ENCODE results near the gene IFNB1. TPM values are rescaled to one million over a fixed set of nuclear protein-coding genes. Genes with fewer than 3 reads are reported as not detected.

IFNB1 gene
- total and polyA plus RNA-seq, 11 donors, result not detected

DNA sequence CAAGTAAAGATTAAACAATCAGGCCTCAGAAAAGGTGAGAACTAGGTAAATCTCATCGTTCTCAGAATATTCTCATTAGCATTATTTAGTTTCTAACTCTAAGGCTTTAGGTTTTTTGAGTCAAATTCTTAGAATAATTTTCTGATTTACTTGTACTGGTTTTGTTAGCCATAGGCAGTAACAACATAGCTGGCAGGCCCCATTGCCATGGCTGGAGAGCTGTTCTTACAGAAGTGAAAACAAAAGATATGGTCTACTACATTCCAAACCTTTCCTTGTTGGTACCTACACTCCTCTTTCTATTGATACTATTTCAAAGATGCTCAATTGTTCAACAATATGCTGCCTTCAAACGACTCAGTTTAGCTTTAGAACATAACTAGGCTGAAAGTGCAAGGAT is 36.6 kb upstream of the IFNB1 start:
- Histone ChIP-seq H3K9me3 (no peaks in the 10 kb centered on the region), H3K27ac (no peak overlapping the region), H3K4me3 (no peak overlapping the region), H3K36me3 (no peaks in the 10 kb centered on the region), H3K27me3 (no peaks in the 10 kb centered on the region), H3K4me1 (peaks cover 0 to 5% (median 0%) of the 10 kb centered on the region in 12 donors)
- 70 to 76% (median 72%) methylated on average over 2 of the region's 2 CpGs for WGBS, 4 donors
- ATAC-seq (no peak), DNase-seq (no peak)
- TF ChIP-seq POLR2A (IDR thresholded peaks at IDR 0.05), result no peak
- TF ChIP-seq, protein P1, sequence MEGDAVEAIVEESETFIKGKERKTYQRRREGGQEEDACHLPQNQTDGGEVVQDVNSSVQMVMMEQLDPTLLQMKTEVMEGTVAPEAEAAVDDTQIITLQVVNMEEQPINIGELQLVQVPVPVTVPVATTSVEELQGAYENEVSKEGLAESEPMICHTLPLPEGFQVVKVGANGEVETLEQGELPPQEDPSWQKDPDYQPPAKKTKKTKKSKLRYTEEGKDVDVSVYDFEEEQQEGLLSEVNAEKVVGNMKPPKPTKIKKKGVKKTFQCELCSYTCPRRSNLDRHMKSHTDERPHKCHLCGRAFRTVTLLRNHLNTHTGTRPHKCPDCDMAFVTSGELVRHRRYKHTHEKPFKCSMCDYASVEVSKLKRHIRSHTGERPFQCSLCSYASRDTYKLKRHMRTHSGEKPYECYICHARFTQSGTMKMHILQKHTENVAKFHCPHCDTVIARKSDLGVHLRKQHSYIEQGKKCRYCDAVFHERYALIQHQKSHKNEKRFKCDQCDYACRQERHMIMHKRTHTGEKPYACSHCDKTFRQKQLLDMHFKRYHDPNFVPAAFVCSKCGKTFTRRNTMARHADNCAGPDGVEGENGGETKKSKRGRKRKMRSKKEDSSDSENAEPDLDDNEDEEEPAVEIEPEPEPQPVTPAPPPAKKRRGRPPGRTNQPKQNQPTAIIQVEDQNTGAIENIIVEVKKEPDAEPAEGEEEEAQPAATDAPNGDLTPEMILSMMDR (IDR thresholded peaks at IDR 0.05), result no peak
- intact Hi-C loops (cut with DNase I), result loop anchor here (5.0 to 10.0 kb wide), 19 partner anchors 42 to 1640 kb away; partner anchors contain the start of genes MLLT3 (in 2 of the 10) and HACD4 (in 1 of the 10)

DNA sequence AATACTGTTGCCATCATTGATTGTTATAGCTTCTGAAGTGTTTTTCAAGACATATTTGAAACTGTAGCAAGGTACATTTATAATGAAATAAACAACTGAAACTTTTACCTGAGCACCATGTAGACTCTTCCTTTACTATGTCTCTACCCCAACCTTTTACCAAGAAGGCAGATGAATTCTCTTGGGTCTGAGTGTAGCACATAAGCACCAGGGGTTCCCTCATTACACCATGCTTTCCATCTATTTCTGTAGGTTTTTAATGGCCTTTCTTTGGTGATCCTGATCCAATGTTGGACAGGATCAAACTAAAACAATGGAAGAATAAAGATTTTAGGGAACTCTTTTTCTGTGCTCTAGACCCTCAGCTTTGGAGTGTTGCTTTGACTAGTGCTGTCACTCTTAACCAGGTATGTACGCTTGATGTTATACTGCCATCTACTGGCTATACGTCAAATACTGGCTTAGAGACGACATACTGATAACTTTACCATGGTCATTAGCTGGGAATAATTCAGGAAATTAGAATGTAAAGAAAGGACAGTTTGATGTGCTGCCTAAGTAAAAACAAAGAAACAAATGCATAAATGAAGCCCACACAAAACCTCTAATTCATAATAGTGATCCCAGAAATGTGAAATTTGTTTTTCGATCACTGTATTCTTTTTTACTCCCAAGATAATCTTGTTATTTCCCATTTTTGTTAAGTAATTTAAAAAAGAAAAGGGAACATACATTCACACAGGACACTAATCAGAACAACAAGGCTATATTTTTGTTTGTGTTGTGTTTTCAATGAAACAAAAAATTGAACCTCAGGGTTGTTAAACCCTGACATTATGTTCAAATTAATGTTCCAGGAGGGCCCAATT is 33.2 kb upstream of the IFNB1 start:
- H3K36me3 ChIP-seq, result no peaks in the 10 kb centered on the region
- no peak for TF ChIP-seq POLR2A (IDR thresholded peaks at IDR 0.05)
- TF ChIP-seq, protein P1 (IDR thresholded peaks at IDR 0.05), result peak; percentile 73 to 90 (median 85)
- intact Hi-C loops (cut with DNase I), result loop anchor here (1.0 to 10.0 kb wide), 21 partner anchors 39 to 1636 kb away; partner anchors contain the start of genes MLLT3 (in 2 of the 10) and HACD4 (in 1 of the 10)
- ATAC-seq (peak in 3 of 4 donors; percentile 79 to 82 (median 80)), DNase-seq (no peak)
- no peaks in the 10 kb centered on the region for H3K27me3 ChIP-seq
- H3K27ac ChIP-seq, result no peak overlapping the region
- H3K4me1 ChIP-seq, result no peaks in the 10 kb centered on the region
- no peak overlapping the region for H3K4me3 ChIP-seq
- H3K9me3 ChIP-seq, result no peaks in the 10 kb centered on the region
- WGBS, 4 donors, result 24 to 25% (median 25%) methylated on average over 4 of the region's 4 CpGs

DNA sequence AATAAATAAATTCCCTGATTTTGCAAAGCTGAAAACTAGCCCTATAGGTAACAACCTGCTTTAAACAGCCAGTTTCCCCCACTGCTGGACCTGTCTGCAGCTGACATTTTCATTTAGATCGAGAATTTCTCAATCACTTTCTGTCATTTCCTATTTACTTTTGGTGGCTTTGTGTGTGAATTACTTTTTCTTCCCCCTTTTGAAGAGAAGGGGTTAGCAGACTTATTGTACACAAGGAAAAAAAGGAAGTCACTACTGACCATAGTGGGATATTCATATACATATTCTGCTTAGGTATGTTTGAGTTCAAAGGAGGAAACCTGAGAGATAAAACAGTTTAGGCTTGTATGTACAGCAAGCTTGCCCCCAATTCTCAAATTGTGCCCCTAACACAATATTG is 27.0 kb upstream of the IFNB1 start:
- WGBS, 4 donors, result 55 to 70% (median 61%) methylated on average over 1 of the region's 1 CpG
- no peak for DNase-seq
- TF ChIP-seq, protein P1 (IDR thresholded peaks at IDR 0.05), result no peak
- no peak for TF ChIP-seq POLR2A (IDR thresholded peaks at IDR 0.05)
- no peak overlapping the region for H3K27ac ChIP-seq
- no peaks in the 10 kb centered on the region for H3K27me3 ChIP-seq
- ATAC-seq, result no peak
- intact Hi-C loops (cut with DNase I), result loop anchor here in 7 of 10 donors (5.0 to 10.0 kb wide), 11 partner anchors 67 to 1180 kb away; partner anchors contain the start of genes HACD4 (in 2 of the 7) and MLLT3 (in 2 of the 7)
- peaks cover 0 to 11% (median 0%) of the 10 kb centered on the region in 12 donors for H3K4me1 ChIP-seq
- no peaks in the 10 kb centered on the region for H3K36me3 ChIP-seq
- no peaks in the 10 kb centered on the region for H3K9me3 ChIP-seq
- H3K4me3 ChIP-seq, result no peak overlapping the region

DNA sequence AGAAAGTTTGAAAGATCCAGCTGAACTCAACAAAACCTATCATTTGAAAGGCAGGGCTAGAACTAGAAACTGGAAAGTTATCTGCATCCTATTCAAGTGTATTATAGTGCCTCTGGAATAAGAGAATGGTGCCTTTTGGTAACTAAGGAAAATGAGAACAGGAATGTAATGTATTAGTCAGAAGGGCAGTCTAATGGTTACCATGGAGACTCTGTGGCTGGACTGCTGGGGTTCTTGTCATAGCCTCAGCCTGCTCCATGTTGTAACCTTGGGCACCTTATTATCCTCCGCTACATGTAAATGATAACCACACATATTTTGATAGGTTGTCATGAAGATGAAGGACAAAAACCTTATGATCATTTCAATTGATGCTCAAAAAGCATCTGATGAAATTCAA is 24.6 kb upstream of the IFNB1 start:
- Histone ChIP-seq H3K4me3 (no peak overlapping the region), H3K27me3 (no peaks in the 10 kb centered on the region), H3K4me1 (peaks cover 0 to 19% (median under 1%) of the 10 kb centered on the region in 12 donors), H3K9me3 (no peaks in the 10 kb centered on the region), H3K36me3 (no peaks in the 10 kb centered on the region), H3K27ac (no peak overlapping the region)
- ATAC-seq (no peak), DNase-seq (no peak)
- no peak for TF ChIP-seq POLR2A (IDR thresholded peaks at IDR 0.05)
- WGBS, 4 donors, result 96 to 100% (median 98%) methylated on average over 1 of the region's 1 CpG
- intact Hi-C loops (cut with DNase I), result loop anchor here in 6 of 10 donors (10.0 kb wide), 8 partner anchors 68 to 1178 kb away; partner anchors contain the start of genes HACD4 (in 2 of the 6) and MLLT3 (in 2 of the 6)

Measured in heart left ventricle (tissue), 16 donors.